HCT116 (cell line): ENCODE measurements around the gene CCM2. TPM values are rescaled to one million over a fixed set of nuclear protein-coding genes. Genes with fewer than 3 reads are reported as not detected.

ENCODE experiments used
- ATAC-seq: fragments of 200-7000 bp; cut with Tn5 transposase; 2 replicates; pipeline ENCODE4 v1.9.1; 2020; ENCODE audit warnings: mild to moderate bottlenecking, moderate library complexity
- BruUV-seq: library from RNA; stranded (reverse); fragments of 400-500 nt; replicated peaks from 2 replicates; lab custom pipeline; 2021; lab: Mats Ljungman, UMichigan
- CTCF ChIA-PET: fragments of 300-600 bp; sonication (Branson Sonifier 250); formaldehyde crosslinking; loops from one replicate; lab custom pipeline; 2021; ENCODE audit warnings: antibody characterized with exemption; lab: Charles Lee
- POLR2A ChIA-PET: fragments of 300-600, 350-600 bp; sonication (Branson Sonifier 250); formaldehyde crosslinking; loops from one replicate; lab custom pipeline; 2021; ENCODE audit warnings: antibody characterized with exemption; lab: Charles Lee
- RAD21 ChIA-PET, 2 experiments: fragments of 300-600 bp; sonication (Branson Sonifier 250); formaldehyde crosslinking; loops; one replicate each; lab custom pipeline; 2023; ENCODE audit warnings: low total read pairs in 2 of 2; ENCODE audit not compliant: uncharacterized antibody in 2 of 2, unreplicated experiment in 2 of 2, low non-redundant PET in 1 of 2; lab: Charles Lee
- DNase-seq: peaks from one replicate; pipeline ENCODE4 v3.0.0-alpha.2; 2010; ENCODE audit warnings: low read depth, low spot score
- H2AFZ ChIP-seq: fragments of 200-600 bp; shearing (Covaris generic), sonication (generic); 2 replicates; pipeline ENCODE4 v1.6.1; 2017; ENCODE audit warnings: low read depth, mixed run types, mixed read lengths, antibody characterized with exemption, low read length; ENCODE audit not compliant: poor library complexity, severe bottlenecking
- H3K27ac ChIP-seq: 2 replicates; pipeline ENCODE4 v1.5.1; 2012; ENCODE audit warnings: low read depth, low read length
- H3K27me3 ChIP-seq: fragments of 200-600 bp; sonication (generic); 2 replicates; pipeline ENCODE4 v1.6.1; 2016; ENCODE audit warnings: mixed run types, low read length, mixed read lengths; ENCODE audit not compliant: insufficient read depth
- H3K36me3 ChIP-seq, 2 experiments: fragments of 200-500 bp in 1 of 2; fragments of 200-600 bp in 1 of 2; sonication (Bioruptor generic) in 1 of 2; sonication (generic) in 1 of 2; 2 replicates each; pipeline versions ENCODE4 v1.5.1 to v1.6.1; 2014 to 2016; ENCODE audit warnings: low read length in 2 of 2, inconsistent platforms in 1 of 2, mixed read lengths in 1 of 2, mixed run types in 1 of 2; ENCODE audit not compliant: insufficient read depth in 2 of 2, control insufficient read depth in 1 of 2
- H3K4me1 ChIP-seq, 2 experiments: fragments of 200-600 bp in 1 of 2; sonication (generic) in 1 of 2; 2 replicates each; pipeline versions ENCODE4 v1.5.1 to v1.6.1; 2012 to 2017; ENCODE audit warnings: low read length in 2 of 2, inconsistent platforms in 1 of 2, mild to moderate bottlenecking in 1 of 2, mixed read lengths in 1 of 2, mixed run types in 1 of 2, moderate library complexity in 1 of 2; ENCODE audit not compliant: insufficient read depth in 2 of 2, control insufficient read depth in 1 of 2
- H3K4me2 ChIP-seq: fragments of 200-600 bp; sonication (generic); 2 replicates; pipeline ENCODE4 v1.6.1; 2017; ENCODE audit warnings: mixed run types, low read length, mixed read lengths
- H3K4me3 ChIP-seq, 2 experiments: fragments of 200-600 bp in 1 of 2; sonication (generic) in 1 of 2; replicated peaks in 1 of 2; 2 replicates each; pipeline ENCODE4 v1.5.1; 2011 to 2016; ENCODE audit warnings: low read length in 2 of 2, control low read depth in 1 of 2, low read depth in 1 of 2, mild to moderate bottlenecking in 1 of 2, mixed read lengths in 1 of 2, mixed run types in 1 of 2
- H3K79me2 ChIP-seq: fragments of 200-600 bp; sonication (generic); 2 replicates; pipeline ENCODE4 v1.6.1; 2017; ENCODE audit warnings: mild to moderate bottlenecking, mixed run types, low read length, moderate library complexity, mixed read lengths; ENCODE audit not compliant: insufficient read depth
- H3K9ac ChIP-seq: fragments of 200-600 bp; sonication (generic); 2 replicates; pipeline ENCODE4 v1.6.1; 2016; ENCODE audit warnings: low read length, mixed read lengths
- H3K9me2 ChIP-seq: fragments of 200-600 bp; sonication (generic), shearing (Covaris generic); 2 replicates; pipeline ENCODE4 v1.6.1; 2017; ENCODE audit warnings: mixed run types, mild to moderate bottlenecking, moderate library complexity; ENCODE audit not compliant: insufficient read depth
- H3K9me3 ChIP-seq, 2 experiments: fragments of 200-500 bp in 1 of 2; fragments of 200-600 bp in 1 of 2; sonication (Bioruptor generic) in 1 of 2; sonication (generic) in 1 of 2; 2 replicates each; pipeline ENCODE4 v1.6.1; 2014 to 2017; ENCODE audit warnings: low read length in 2 of 2, mixed read lengths in 2 of 2, inconsistent platforms in 1 of 2, low read depth in 1 of 2, mild to moderate bottlenecking in 1 of 2, mixed run types in 1 of 2, moderate library complexity in 1 of 2; ENCODE audit not compliant: control insufficient read depth in 1 of 2, insufficient read depth in 1 of 2
- H4K20me1 ChIP-seq: fragments of 200-600 bp; sonication (generic), shearing (Covaris generic); 2 replicates; pipeline ENCODE4 v1.6.1; 2017; ENCODE audit warnings: mixed run types, mild to moderate bottlenecking, moderate library complexity; ENCODE audit not compliant: insufficient read depth
- CBX3 ChIP-seq: IDR thresholded peaks from 2 replicates; pipeline ENCODE4 v1.6.1; 2012; ENCODE audit warnings: low read depth
- CEBPB ChIP-seq: IDR thresholded peaks from 2 replicates; pipeline ENCODE4 v1.6.1; 2012; ENCODE audit warnings: low read depth
- EGR1 ChIP-seq: IDR thresholded peaks from 2 replicates; pipeline ENCODE4 v1.6.1; 2012; ENCODE audit warnings: low read depth
- EZH2 ChIP-seq: fragments of 200-600 bp; sonication (generic); IDR thresholded peaks from 2 replicates; pipeline ENCODE4 v1.6.1; 2017; ENCODE audit warnings: antibody characterized with exemption, mixed run types
- EZH2phosphoT487 ChIP-seq: fragments of 200-600 bp; IDR thresholded peaks from 2 replicates; pipeline ENCODE4 v1.6.1; 2018; ENCODE audit warnings: antibody characterized with exemption, borderline replicate concordance
- POLR2A ChIP-seq: IDR thresholded peaks from 2 replicates; pipeline ENCODE4 v1.7.0; 2011; ENCODE audit warnings: borderline replicate concordance; ENCODE audit not compliant: insufficient read depth, insufficient read length; ENCODE audit errors: extremely low read depth
- SIN3A ChIP-seq: IDR thresholded peaks from 2 replicates; pipeline ENCODE4 v1.6.1; 2012; ENCODE audit warnings: low read depth
- SP1 ChIP-seq: IDR thresholded peaks from 2 replicates; pipeline ENCODE4 v1.6.1; 2012; ENCODE audit warnings: low read depth
- SRF ChIP-seq: IDR thresholded peaks from 2 replicates; pipeline ENCODE4 v1.6.1; 2012; ENCODE audit warnings: low read depth
- YY1 ChIP-seq: IDR thresholded peaks from 2 replicates; pipeline ENCODE4 v1.6.1; 2011; ENCODE audit warnings: low read length, low read depth, moderate library complexity, mild to moderate bottlenecking; ENCODE audit not compliant: insufficient replicate concordance; ENCODE audit errors: extremely low read depth
- ZFX ChIP-seq: fragments of 450-650 bp; IDR thresholded peaks from 2 replicates; pipeline ENCODE4 v1.6.1; 2017
- ZNF274 ChIP-seq: fragments of 200-500 bp; sonication (Bioruptor generic); IDR thresholded peaks from 2 replicates; pipeline ENCODE4 v1.6.1; 2014; ENCODE audit warnings: mild to moderate bottlenecking, low read depth, low read length, inconsistent platforms
- intact Hi-C: fragments of 100-400 bp; cut with micrococcal nuclease; formaldehyde crosslinking; loops from 2 replicates; pipeline ENCODE4 v1.10.0; 2022
- total RNA-seq: library from RNA; stranded (reverse); gene quantifications from one replicate; pipeline ENCODE4 v1.2.1, GENCODE V29; 2021; ENCODE audit not compliant: unreplicated experiment
- TF ChIP-seq, protein P1 (sequence below): IDR thresholded peaks from 2 replicates; pipeline ENCODE4 v1.6.1; 2012
- TF ChIP-seq, protein P2 (sequence below): IDR thresholded peaks from 2 replicates; pipeline ENCODE4 v1.6.1; 2012; ENCODE audit warnings: low read depth
- TF ChIP-seq, protein P3 (sequence below): IDR thresholded peaks from 2 replicates; pipeline ENCODE4 v1.6.1; 2012

Gene CCM2
- total RNA-seq, 1 experiment from 2014 or later, result 34.4 TPM

DNA sequence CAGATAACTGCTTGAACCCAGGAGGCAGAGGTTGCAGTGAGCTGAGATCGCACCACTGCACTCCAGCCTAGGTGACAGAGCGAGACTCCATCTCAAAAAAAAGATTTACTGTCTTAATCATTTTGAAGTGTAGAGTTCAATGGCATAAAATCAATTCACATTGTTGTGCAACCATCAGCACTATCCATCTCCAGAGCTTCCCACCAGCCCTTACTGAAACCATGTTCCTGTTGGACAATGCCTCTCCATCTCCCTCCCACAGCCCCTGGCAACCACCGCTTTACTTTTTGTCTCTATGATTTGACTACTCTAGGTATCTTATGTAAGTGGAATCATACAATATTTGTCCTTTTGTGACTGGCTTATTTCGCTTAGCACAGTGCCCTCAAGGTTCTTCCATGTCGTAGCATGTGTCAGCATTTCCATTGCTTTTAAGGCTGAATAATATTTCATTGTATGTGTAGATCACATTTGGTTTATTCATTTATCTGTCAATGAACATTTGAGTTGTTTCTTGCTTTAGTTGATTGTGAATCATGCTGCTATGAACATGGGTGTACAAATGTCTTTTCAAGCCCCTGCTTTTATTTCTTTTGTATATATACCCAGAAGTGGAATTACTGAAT, 55.7 kb downstream of the CCM2 start:
- no peak overlapping the region for H3K4me3 ChIP-seq
- no peaks in the 10 kb centered on the region for H3K27me3 ChIP-seq
- ATAC-seq (no peak), DNase-seq (no peak)
- no TSS peak for BruUV-seq
- no peak overlapping the region for H3K4me2 ChIP-seq
- H3K36me3 ChIP-seq, result no peaks in the 10 kb centered on the region; a peak in 1 of 4 replicates
- ChIA-PET POLR2A (no interaction called here), RAD21 (no interaction called here), CTCF (no interaction called here)
- no peaks in the 10 kb centered on the region for H3K9me3 ChIP-seq
- TF ChIP-seq EZH2, result no peak
- no peak for TF ChIP-seq CBX3
- TF ChIP-seq, protein P1, sequence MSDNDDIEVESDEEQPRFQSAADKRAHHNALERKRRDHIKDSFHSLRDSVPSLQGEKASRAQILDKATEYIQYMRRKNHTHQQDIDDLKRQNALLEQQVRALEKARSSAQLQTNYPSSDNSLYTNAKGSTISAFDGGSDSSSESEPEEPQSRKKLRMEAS, result no peak
- no peak for TF ChIP-seq EZH2phosphoT487
- no peak for TF ChIP-seq CEBPB
- H3K9ac ChIP-seq, result no peak overlapping the region
- no peaks in the 10 kb centered on the region for H4K20me1 ChIP-seq
- intact Hi-C loops, result no loop called here
- peaks cover 0 to 15% of the 10 kb centered on the region in 2 experiments; a peak in 2 of 4 replicates for H3K4me1 ChIP-seq
- H2AFZ ChIP-seq, result no peak overlapping the region
- peaks cover 4% of the 10 kb centered on the region; the same call in 1 of the 2 replicates for H3K79me2 ChIP-seq
- H3K9me2 ChIP-seq, result no peaks in the 10 kb centered on the region
- H3K27ac ChIP-seq, result no peak overlapping the region

DNA sequence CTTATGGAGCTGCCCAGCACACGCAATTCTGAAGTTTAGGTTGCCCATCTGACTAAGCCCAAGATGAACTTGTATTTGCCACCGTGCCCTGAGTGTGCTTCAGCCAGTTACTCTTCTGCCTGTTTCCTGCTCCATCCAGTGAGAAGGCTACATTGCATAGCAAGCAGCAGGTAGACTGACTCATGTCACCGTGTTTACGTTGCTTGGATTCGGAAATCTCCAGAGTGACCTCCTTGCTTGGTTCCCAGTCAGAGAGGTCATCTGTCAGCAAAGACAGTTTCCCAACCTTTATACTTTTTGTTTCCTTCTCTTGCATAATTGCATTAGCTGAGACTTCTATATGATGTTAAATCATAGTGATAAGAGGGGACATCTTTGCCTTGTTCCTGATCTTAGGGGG, 57.9 kb downstream of the CCM2 start:
- no TSS peak for BruUV-seq
- no peak for TF ChIP-seq EZH2phosphoT487
- TF ChIP-seq EGR1, result no peak
- TF ChIP-seq SP1, result no peak
- no peak for TF ChIP-seq ZFX
- no peak for TF ChIP-seq ZNF274
- TF ChIP-seq, protein P2, sequence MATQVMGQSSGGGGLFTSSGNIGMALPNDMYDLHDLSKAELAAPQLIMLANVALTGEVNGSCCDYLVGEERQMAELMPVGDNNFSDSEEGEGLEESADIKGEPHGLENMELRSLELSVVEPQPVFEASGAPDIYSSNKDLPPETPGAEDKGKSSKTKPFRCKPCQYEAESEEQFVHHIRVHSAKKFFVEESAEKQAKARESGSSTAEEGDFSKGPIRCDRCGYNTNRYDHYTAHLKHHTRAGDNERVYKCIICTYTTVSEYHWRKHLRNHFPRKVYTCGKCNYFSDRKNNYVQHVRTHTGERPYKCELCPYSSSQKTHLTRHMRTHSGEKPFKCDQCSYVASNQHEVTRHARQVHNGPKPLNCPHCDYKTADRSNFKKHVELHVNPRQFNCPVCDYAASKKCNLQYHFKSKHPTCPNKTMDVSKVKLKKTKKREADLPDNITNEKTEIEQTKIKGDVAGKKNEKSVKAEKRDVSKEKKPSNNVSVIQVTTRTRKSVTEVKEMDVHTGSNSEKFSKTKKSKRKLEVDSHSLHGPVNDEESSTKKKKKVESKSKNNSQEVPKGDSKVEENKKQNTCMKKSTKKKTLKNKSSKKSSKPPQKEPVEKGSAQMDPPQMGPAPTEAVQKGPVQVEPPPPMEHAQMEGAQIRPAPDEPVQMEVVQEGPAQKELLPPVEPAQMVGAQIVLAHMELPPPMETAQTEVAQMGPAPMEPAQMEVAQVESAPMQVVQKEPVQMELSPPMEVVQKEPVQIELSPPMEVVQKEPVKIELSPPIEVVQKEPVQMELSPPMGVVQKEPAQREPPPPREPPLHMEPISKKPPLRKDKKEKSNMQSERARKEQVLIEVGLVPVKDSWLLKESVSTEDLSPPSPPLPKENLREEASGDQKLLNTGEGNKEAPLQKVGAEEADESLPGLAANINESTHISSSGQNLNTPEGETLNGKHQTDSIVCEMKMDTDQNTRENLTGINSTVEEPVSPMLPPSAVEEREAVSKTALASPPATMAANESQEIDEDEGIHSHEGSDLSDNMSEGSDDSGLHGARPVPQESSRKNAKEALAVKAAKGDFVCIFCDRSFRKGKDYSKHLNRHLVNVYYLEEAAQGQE, result no peak
- TF ChIP-seq, protein P3, sequence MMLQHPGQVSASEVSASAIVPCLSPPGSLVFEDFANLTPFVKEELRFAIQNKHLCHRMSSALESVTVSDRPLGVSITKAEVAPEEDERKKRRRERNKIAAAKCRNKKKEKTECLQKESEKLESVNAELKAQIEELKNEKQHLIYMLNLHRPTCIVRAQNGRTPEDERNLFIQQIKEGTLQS, result no peak
- TF ChIP-seq, protein P1, result no peak
- no peak for TF ChIP-seq POLR2A
- no peak for TF ChIP-seq CEBPB
- no peak for TF ChIP-seq SRF
- no peak for TF ChIP-seq YY1
- no peak for TF ChIP-seq EZH2
- no peak for TF ChIP-seq SIN3A
- no peaks in the 10 kb centered on the region for H3K9me3 ChIP-seq
- H3K27ac ChIP-seq, result no peak overlapping the region
- no peak overlapping the region for H2AFZ ChIP-seq
- no peaks in the 10 kb centered on the region for H3K9me2 ChIP-seq
- H3K9ac ChIP-seq, result no peak overlapping the region
- H3K4me2 ChIP-seq, result no peak overlapping the region
- POLR2A ChIA-PET, result no interaction called here
- RAD21 ChIA-PET, result no interaction called here
- CTCF ChIA-PET, result no interaction called here
- DNase-seq, result no peak
- intact Hi-C loops, result no loop called here
- no peaks in the 10 kb centered on the region for H3K27me3 ChIP-seq
- H3K4me1 ChIP-seq, result peaks cover 0 to 15% of the 10 kb centered on the region in 2 experiments; a peak in 2 of 4 replicates
- no peak for ATAC-seq
- H3K4me3 ChIP-seq, result no peak overlapping the region
- H3K36me3 ChIP-seq, result no peaks in the 10 kb centered on the region
- no peaks in the 10 kb centered on the region for H4K20me1 ChIP-seq
- peaks cover 4% of the 10 kb centered on the region; the same call in 1 of the 2 replicates for H3K79me2 ChIP-seq
